ENCODE results near the gene ELOVL1. TPM values are rescaled to one million over a fixed set of nuclear protein-coding genes. Genes with fewer than 3 reads are reported as not detected.
A peak's percentile ranks its signal among the peaks of the same experiment; 100 is the strongest.
"Not testable (repeated sequence)": the region's sequence is repeated elsewhere in the genome, so short reads cannot be mapped to it uniquely, and the experiment has no call there.

Gene ELOVL1
- total and polyA plus RNA-seq, 12 donors = 24.9 to 242 (median 67.2) TPM

DNA sequence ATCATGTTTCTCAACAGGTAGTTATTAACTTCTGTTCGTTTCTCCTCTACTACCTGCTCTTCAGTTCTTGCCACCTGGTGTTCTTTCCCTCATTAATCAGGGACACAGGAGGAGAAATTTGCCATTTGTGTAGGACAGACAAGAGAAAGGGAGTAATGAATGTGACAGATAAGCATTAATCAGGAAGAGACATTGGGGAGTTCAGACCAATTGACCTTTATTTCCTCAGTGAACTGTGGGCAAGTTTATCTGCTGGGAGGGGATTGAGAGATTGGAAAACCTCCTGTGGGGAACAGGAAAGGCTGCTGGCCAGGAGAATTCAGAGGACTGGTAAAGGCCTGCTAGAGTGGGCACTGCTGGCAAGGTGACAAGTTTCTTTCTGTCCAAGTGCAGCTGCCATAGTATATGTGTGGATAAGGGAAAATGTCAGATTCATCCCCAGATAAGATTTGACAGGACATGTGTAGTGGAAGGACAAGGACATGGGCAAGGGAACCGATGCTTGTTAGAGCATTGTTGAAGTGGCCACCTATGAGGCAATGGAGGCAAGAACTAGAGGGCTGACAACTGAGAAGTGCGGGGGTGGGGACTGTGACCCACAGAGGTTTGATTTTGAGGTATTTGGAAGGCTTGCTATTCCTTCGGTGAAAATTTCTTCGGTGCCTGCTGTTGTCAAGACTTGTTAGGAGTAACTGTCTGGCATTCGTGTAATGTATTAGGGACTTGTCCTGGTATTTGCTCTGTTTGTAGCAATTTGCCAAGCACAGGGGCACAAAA is 34.5 kb upstream of the ELOVL1 start:
- intact Hi-C loops (cut with DNase I) = no loop called here
- TF ChIP-seq POLR2A (IDR thresholded peaks at IDR 0.05) = no peak
- TF ChIP-seq, protein P1, sequence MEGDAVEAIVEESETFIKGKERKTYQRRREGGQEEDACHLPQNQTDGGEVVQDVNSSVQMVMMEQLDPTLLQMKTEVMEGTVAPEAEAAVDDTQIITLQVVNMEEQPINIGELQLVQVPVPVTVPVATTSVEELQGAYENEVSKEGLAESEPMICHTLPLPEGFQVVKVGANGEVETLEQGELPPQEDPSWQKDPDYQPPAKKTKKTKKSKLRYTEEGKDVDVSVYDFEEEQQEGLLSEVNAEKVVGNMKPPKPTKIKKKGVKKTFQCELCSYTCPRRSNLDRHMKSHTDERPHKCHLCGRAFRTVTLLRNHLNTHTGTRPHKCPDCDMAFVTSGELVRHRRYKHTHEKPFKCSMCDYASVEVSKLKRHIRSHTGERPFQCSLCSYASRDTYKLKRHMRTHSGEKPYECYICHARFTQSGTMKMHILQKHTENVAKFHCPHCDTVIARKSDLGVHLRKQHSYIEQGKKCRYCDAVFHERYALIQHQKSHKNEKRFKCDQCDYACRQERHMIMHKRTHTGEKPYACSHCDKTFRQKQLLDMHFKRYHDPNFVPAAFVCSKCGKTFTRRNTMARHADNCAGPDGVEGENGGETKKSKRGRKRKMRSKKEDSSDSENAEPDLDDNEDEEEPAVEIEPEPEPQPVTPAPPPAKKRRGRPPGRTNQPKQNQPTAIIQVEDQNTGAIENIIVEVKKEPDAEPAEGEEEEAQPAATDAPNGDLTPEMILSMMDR (IDR thresholded peaks at IDR 0.05) = no peak
- peaks cover 0 to 40% of the 10 kb centered on the region in 2 donors for H3K36me3 ChIP-seq (replicated peaks in 1 of 2)
- H3K27ac ChIP-seq = peak overlapping the region in 1 of 5 donors; percentile 20
- 74 to 80% (median 77%) methylated on average over 6 of the region's 6 CpGs for WGBS, 4 donors
- H3K27me3 ChIP-seq = no peaks in the 10 kb centered on the region
- peak in 2 of 7 donors; percentile 23 to 31 for DNase-seq
- no peaks in the 10 kb centered on the region for H3K9me3 ChIP-seq (replicated peaks in 1 of 3)
- peaks cover 15 to 35% of the 10 kb centered on the region in 2 donors for H3K4me1 ChIP-seq (replicated peaks in 1 of 2)
- H3K4me3 ChIP-seq = no peak overlapping the region

DNA sequence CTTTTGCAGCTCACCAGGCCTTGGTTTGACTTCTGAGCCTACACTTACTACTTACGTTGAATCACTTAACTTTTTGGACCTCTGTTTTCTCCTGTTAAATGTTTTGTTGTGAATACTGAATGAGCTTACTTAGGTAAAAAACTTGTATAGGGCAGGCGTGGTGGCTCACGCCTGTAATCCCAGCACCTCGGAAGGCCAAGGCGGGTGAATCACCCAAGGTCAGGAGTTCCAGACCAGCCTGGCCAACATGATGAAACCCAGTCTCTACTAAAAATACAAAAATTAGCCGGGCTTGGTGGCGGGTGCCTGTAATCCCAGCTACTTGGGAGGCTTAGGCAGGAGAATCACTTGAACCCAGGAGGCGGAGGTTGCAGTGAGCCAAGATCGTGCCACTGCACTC is 32.6 kb upstream of the ELOVL1 start:
- H3K9me3 ChIP-seq (replicated peaks in 1 of 3); intact Hi-C loops (cut with DNase I); H3K4me3 ChIP-seq; H3K27me3 ChIP-seq; H3K27ac ChIP-seq: not testable (repeated sequence)
- peak in 5 of 7 donors; percentile 50 to 69 (median 60) for DNase-seq
- Histone ChIP-seq H3K36me3 (replicated peaks in 1 of 2) (peaks cover 0 to 36% of the 10 kb centered on the region in 2 donors), H3K4me1 (replicated peaks in 1 of 2) (peaks cover 12 to 33% of the 10 kb centered on the region in 2 donors)
- 63 to 70% (median 67%) methylated on average over 9 of the region's 9 CpGs for WGBS, 4 donors

DNA sequence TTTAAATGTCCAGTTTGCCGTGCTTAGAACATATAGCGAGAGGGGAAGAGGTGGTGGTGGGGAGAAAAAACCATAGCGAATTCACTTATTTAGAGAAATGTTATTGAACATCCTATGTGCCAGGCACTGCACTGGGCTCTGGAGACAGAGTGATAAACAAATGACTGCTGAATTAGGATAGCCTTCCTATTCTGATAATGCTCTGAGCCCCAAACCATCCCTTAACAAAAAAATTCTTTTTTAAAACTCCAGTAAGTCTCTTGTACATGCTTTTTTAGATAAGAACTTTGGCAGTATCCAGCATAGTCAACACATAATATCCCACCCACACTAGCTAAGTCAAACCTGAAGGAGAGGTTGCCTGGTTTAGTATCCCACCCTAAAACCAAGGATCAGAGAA is 30.4 kb upstream of the ELOVL1 start:
- Histone ChIP-seq H3K4me3 (no peak overlapping the region), H3K9me3 (replicated peaks in 1 of 3) (no peaks in the 10 kb centered on the region), H3K27me3 (no peaks in the 10 kb centered on the region), H3K4me1 (replicated peaks in 1 of 2) (peaks cover 5 to 23% of the 10 kb centered on the region in 2 donors), H3K36me3 (replicated peaks in 1 of 2) (peaks cover 0 to 15% of the 10 kb centered on the region in 2 donors), H3K27ac (no peak overlapping the region)
- 92 to 98% (median 96%) methylated on average over 3 of the region's 3 CpGs for WGBS, 4 donors
- intact Hi-C loops (cut with DNase I) = no loop called here
- TF ChIP-seq POLR2A (IDR thresholded peaks at IDR 0.05) = no peak
- TF ChIP-seq, protein P1 (IDR thresholded peaks at IDR 0.05) = no peak
- DNase-seq = no peak

DNA sequence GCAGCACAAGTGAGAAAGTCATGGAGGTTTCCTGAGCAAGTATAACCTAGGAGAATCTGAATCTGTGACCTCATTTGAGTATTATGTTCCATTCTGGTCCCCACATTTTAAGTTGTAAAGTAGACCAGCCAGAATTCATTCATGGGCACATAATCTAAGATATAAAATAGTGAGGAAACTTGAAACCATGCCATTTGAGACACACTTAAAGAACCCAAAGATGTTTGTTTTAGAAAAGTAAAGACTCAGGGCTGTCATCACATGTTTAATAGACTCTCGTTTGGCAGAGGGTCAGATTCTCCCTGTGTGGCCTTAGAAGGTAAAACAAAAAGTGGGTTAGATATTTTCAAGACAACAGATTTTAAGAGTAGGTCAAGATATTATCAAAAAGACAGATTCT is 28.2 kb upstream of the ELOVL1 start:
- TF ChIP-seq, protein P1 (IDR thresholded peaks at IDR 0.05) = no peak
- TF ChIP-seq POLR2A (IDR thresholded peaks at IDR 0.05) = no peak
- 55 to 75% (median 68%) methylated on average over 1 of the region's 1 CpG for WGBS, 4 donors
- intact Hi-C loops (cut with DNase I) = no loop called here
- DNase-seq = no peak
- no peak overlapping the region for H3K4me3 ChIP-seq
- no peaks in the 10 kb centered on the region for H3K9me3 ChIP-seq (replicated peaks in 1 of 3)
- no peak overlapping the region for H3K27ac ChIP-seq
- H3K36me3 ChIP-seq (replicated peaks in 1 of 2) = peaks cover 0 to 12% of the 10 kb centered on the region in 2 donors
- peaks cover 5 to 15% of the 10 kb centered on the region in 2 donors for H3K4me1 ChIP-seq (replicated peaks in 1 of 2)
- no peaks in the 10 kb centered on the region for H3K27me3 ChIP-seq

DNA sequence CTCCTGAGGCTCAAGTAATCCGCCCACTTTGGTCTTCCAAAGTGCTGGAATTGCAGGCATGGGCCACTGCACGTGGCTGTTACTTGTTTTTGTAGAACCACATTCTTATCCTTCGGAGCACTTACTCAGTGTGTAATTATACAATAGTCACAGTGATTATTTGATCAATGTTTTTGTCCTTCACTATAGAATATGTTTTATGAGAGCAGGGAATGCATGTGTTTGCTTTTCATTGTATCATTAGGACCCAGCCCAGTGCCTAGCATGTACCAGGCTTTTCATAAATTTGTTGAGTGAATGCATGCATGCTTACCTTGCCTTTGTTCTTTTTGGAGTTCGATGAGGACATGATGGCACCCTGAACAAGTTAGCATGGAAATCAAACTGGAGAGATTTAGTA is 27.7 kb upstream of the ELOVL1 start:
- no peaks in the 10 kb centered on the region for H3K9me3 ChIP-seq (replicated peaks in 1 of 3)
- no peaks in the 10 kb centered on the region for H3K27me3 ChIP-seq
- WGBS, 4 donors = 93 to 98% (median 93%) methylated on average over 4 of the region's 4 CpGs
- H3K4me3 ChIP-seq = no peak overlapping the region
- DNase-seq = no peak
- H3K4me1 ChIP-seq (replicated peaks in 1 of 2) = peaks cover 8 to 15% of the 10 kb centered on the region in 2 donors
- no peak overlapping the region for H3K27ac ChIP-seq
- intact Hi-C loops (cut with DNase I) = no loop called here
- H3K36me3 ChIP-seq (replicated peaks in 1 of 2) = peaks cover 0 to 12% of the 10 kb centered on the region in 2 donors
- TF ChIP-seq POLR2A (IDR thresholded peaks at IDR 0.05) = no peak
- TF ChIP-seq, protein P1 (IDR thresholded peaks at IDR 0.05) = no peak
